Measurements from ENCODE around the gene CHD9.
"Not testable (repeated sequence)": the region's sequence is repeated elsewhere in the genome, so short reads cannot be mapped to it uniquely, and the experiment has no call there.

The CHD9 gene

GRCh38 chr16:53142823-53143568, 88.2 kb downstream of the CHD9 start:
- Mint-ChIP-seq H3K4me3 (no peak overlapping the region), H3K4me1 (peaks cover 5% of the 10 kb centered on the region), H3K27ac (no peak overlapping the region), H3K27me3 (no peaks in the 10 kb centered on the region), H3K9me3 (no peaks in the 10 kb centered on the region), H3K36me3 (ENCODE audit: low read depth) (no peaks in the 10 kb centered on the region)
- ATAC-seq (peak; percentile 43), DNase-seq (no peak)

DNA sequence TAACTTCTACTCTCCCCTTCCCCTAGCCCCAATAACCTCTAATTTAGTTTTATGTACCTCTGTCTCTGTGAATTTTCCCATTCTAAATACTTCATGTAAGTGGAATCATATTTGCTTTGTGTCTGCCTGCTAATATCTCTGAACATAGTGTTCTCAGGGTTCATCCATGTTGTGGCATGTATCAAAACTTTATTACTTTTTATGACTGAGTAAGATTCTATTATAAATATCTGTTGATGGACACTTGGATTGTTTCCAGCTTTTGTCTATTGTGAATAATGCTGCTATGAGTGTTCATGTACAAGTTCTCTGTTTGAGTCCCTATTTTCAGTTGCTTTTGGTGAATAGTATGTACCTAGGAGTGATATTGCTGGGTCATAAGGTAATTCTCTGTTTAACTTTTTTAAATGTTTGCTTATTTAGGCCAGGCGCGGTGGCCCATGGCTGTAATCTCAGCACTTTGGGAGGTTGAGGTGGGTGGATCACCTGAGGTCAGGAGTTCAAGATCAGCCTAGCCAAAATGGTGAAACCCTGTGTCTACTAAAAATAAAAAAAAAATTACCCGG, 92.8 kb downstream of the CHD9 start:
- no peak overlapping the region for H3K27ac Mint-ChIP-seq
- H3K27me3 Mint-ChIP-seq = no peaks in the 10 kb centered on the region
- no peak for DNase-seq
- no peak for ATAC-seq
- peaks cover 6% of the 10 kb centered on the region for H3K36me3 Mint-ChIP-seq (ENCODE audit: low read depth)
- H3K9me3 Mint-ChIP-seq = peaks cover 6% of the 10 kb centered on the region
- peaks cover 4% of the 10 kb centered on the region for H3K4me1 Mint-ChIP-seq
- H3K4me3 Mint-ChIP-seq = no peak overlapping the region

GRCh38 chr16:53150769-53151168, 96.0 kb downstream of the CHD9 start:
- ATAC-seq (no peak), DNase-seq (no peak)
- H3K4me1 Mint-ChIP-seq = no peaks in the 10 kb centered on the region
- peaks cover 6% of the 10 kb centered on the region for H3K9me3 Mint-ChIP-seq
- no peak overlapping the region for H3K27ac Mint-ChIP-seq
- no peak overlapping the region for H3K4me3 Mint-ChIP-seq
- H3K36me3 Mint-ChIP-seq (ENCODE audit: low read depth) = peaks cover 8% of the 10 kb centered on the region
- H3K27me3 Mint-ChIP-seq = no peaks in the 10 kb centered on the region

GRCh38 chr16:53152329-53152728, 97.5 kb downstream of the CHD9 start:
- H3K27me3 Mint-ChIP-seq = no peaks in the 10 kb centered on the region
- H3K36me3 Mint-ChIP-seq (ENCODE audit: low read depth) = peaks cover 22% of the 10 kb centered on the region
- H3K27ac Mint-ChIP-seq = no peak overlapping the region
- no peak for DNase-seq
- peaks cover 6% of the 10 kb centered on the region for H3K9me3 Mint-ChIP-seq
- no peak for ATAC-seq
- H3K4me3 Mint-ChIP-seq = no peak overlapping the region
- H3K4me1 Mint-ChIP-seq = no peaks in the 10 kb centered on the region

- Mint-ChIP-seq H3K4me1 (no peaks in the 10 kb centered on the region), H3K9me3 (peaks cover 6% of the 10 kb centered on the region), H3K27me3 (no peaks in the 10 kb centered on the region), H3K27ac (no peak overlapping the region), H3K36me3 (ENCODE audit: low read depth) (peaks cover 24% of the 10 kb centered on the region), H3K4me3 (no peak overlapping the region)
- DNase-seq (no peak), ATAC-seq (no peak)
Measured at GRCh38 chr16:53153130-53153529, 98.3 kb downstream of the CHD9 start.

DNA sequence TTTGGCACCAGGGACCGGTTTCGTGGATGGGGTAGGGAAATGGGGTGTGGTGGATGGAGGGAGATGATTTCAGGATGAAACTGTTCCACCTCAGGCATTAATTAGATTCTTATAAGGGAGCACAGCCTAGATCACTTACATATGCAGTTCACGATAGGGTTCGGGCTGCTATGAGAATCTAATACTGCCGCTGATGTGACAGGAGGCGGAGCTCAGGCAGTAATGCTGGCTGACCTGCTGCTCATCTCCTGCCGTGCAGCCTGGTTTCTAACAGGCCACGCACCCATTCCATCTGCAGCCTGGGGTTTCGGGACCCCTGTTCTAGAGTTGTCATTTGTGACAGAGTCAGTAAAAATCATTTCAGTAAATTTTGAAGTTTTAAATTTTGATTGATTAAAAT, 99.7 kb downstream of the CHD9 start:
- DNase-seq = no peak
- no peak for ATAC-seq
- no peak overlapping the region for H3K27ac Mint-ChIP-seq
- H3K4me3 Mint-ChIP-seq = no peak overlapping the region
- peaks cover 19% of the 10 kb centered on the region for H3K36me3 Mint-ChIP-seq (ENCODE audit: low read depth)
- no peaks in the 10 kb centered on the region for H3K27me3 Mint-ChIP-seq
- H3K9me3 Mint-ChIP-seq = no peaks in the 10 kb centered on the region
- H3K4me1 Mint-ChIP-seq = no peaks in the 10 kb centered on the region

GRCh38 chr16:53156516-53156915, 101.7 kb downstream of the CHD9 start:
- Mint-ChIP-seq H3K36me3 (ENCODE audit: low read depth) (peaks cover 19% of the 10 kb centered on the region), H3K9me3 (no peaks in the 10 kb centered on the region), H3K27me3 (no peaks in the 10 kb centered on the region), H3K4me1 (peaks cover 3% of the 10 kb centered on the region), H3K4me3 (no peak overlapping the region), H3K27ac (no peak overlapping the region)
- DNase-seq (no peak), ATAC-seq (no peak)

- H3K4me1 Mint-ChIP-seq = peaks cover 3% of the 10 kb centered on the region
- H3K4me3 Mint-ChIP-seq = no peak overlapping the region
- no peaks in the 10 kb centered on the region for H3K9me3 Mint-ChIP-seq
- peaks cover 25% of the 10 kb centered on the region for H3K36me3 Mint-ChIP-seq (ENCODE audit: low read depth)
- no peaks in the 10 kb centered on the region for H3K27me3 Mint-ChIP-seq
- no peak overlapping the region for H3K27ac Mint-ChIP-seq
- ATAC-seq (no peak), DNase-seq (no peak)
Measured at GRCh38 chr16:53159781-53160436, 105.1 kb downstream of the CHD9 start.

GRCh38 chr16:53166099-53166498, 111.3 kb downstream of the CHD9 start:
- H3K27me3 Mint-ChIP-seq = no peaks in the 10 kb centered on the region
- H3K36me3 Mint-ChIP-seq (ENCODE audit: low read depth) = peaks cover 5% of the 10 kb centered on the region
- ATAC-seq = no peak
- no peak overlapping the region for H3K27ac Mint-ChIP-seq
- no peak overlapping the region for H3K4me3 Mint-ChIP-seq
- no peak for DNase-seq
- no peaks in the 10 kb centered on the region for H3K4me1 Mint-ChIP-seq
- H3K9me3 Mint-ChIP-seq = no peaks in the 10 kb centered on the region

GRCh38 chr16:53168744-53169143, 114.0 kb downstream of the CHD9 start:
- peaks cover 2% of the 10 kb centered on the region for H3K36me3 Mint-ChIP-seq (ENCODE audit: low read depth)
- H3K9me3 Mint-ChIP-seq = no peaks in the 10 kb centered on the region
- no peak overlapping the region for H3K4me3 Mint-ChIP-seq
- H3K4me1 Mint-ChIP-seq = peaks cover 5% of the 10 kb centered on the region
- H3K27ac Mint-ChIP-seq = no peak overlapping the region
- DNase-seq (no peak), ATAC-seq (no peak)
- no peaks in the 10 kb centered on the region for H3K27me3 Mint-ChIP-seq

GRCh38 chr16:53172517-53172916, 117.7 kb downstream of the CHD9 start:
- Mint-ChIP-seq H3K4me3 (no peak overlapping the region), H3K27ac (no peak overlapping the region), H3K9me3 (no peaks in the 10 kb centered on the region), H3K27me3 (no peaks in the 10 kb centered on the region), H3K36me3 (ENCODE audit: low read depth) (peaks cover 2% of the 10 kb centered on the region), H3K4me1 (peaks cover 7% of the 10 kb centered on the region)
- DNase-seq = no peak
- ATAC-seq = no peak

- no peak overlapping the region for H3K27ac Mint-ChIP-seq
- H3K4me3 Mint-ChIP-seq = no peak overlapping the region
- H3K9me3 Mint-ChIP-seq = no peaks in the 10 kb centered on the region
Measured at GRCh38 chr16:53175118-53175517, 120.3 kb downstream of the CHD9 start.

GRCh38 chr16:53176434-53176833, 121.6 kb downstream of the CHD9 start:
- Mint-ChIP-seq H3K4me3 (no peak overlapping the region), H3K9me3 (no peaks in the 10 kb centered on the region), H3K27me3 (no peaks in the 10 kb centered on the region), H3K27ac (no peak overlapping the region), H3K36me3 (ENCODE audit: low read depth) (peaks cover 4% of the 10 kb centered on the region), H3K4me1 (peaks cover 7% of the 10 kb centered on the region)
- ATAC-seq (no peak), DNase-seq (no peak)

More at GRCh38 chr16:53175118-53175517, 120.3 kb downstream of the CHD9 start:
- ATAC-seq (no peak), DNase-seq (no peak)
- Mint-ChIP-seq H3K36me3 (ENCODE audit: low read depth) (peaks cover 2% of the 10 kb centered on the region), H3K27me3 (no peaks in the 10 kb centered on the region), H3K4me1 (peaks cover 7% of the 10 kb centered on the region)

- H3K9me3 Mint-ChIP-seq = peaks cover 29% of the 10 kb centered on the region
- H3K27ac Mint-ChIP-seq = no peak overlapping the region
- no peaks in the 10 kb centered on the region for H3K4me1 Mint-ChIP-seq
- H3K36me3 Mint-ChIP-seq (ENCODE audit: low read depth) = peaks cover 47% of the 10 kb centered on the region
- no peak overlapping the region for H3K4me3 Mint-ChIP-seq
- ATAC-seq = no peak
- DNase-seq = no peak
- H3K27me3 Mint-ChIP-seq = no peaks in the 10 kb centered on the region
Measured at GRCh38 chr16:53183442-53183841, 128.7 kb downstream of the CHD9 start.

DNA sequence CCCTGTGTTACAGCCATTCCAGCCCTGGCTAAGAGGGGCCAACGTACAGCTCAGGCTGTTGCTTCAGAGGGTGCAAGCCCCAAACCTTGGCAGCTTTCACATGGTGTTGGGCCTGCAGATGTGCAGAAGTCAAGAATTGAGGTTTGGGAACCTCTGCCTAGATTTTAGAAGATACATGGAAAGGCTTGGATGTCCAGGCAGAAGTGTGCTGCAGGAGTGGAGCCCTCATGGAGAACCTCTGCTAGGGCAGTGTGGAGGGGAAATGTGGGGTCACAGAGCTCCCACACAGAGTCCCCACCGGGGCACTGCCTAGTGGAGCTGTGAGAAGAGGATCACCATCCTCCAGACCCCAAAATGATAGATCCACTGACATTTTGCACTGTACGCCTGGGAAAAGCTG, 130.9 kb downstream of the CHD9 start:
- not testable (repeated sequence) for ATAC-seq, DNase-seq, H3K4me3 Mint-ChIP-seq, H3K4me1 Mint-ChIP-seq, H3K27ac Mint-ChIP-seq, H3K27me3 Mint-ChIP-seq
- Mint-ChIP-seq H3K9me3 (peaks cover 29% of the 10 kb centered on the region), H3K36me3 (ENCODE audit: low read depth) (peaks cover 44% of the 10 kb centered on the region)
